HG02678 (cell line): ENCODE data around the gene ARHGEF19.
"Not testable (repeated sequence)": the region's sequence is repeated elsewhere in the genome, so short reads cannot be mapped to it uniquely, and the experiment has no call there.

Experiments used
- ATAC-seq: cut with Tn5 transposase; IDR thresholded peaks from one replicate; pipeline ENCODE4 v1.9.1; 2021; ENCODE audit warnings: mild to moderate bottlenecking, moderate library complexity; ENCODE audit not compliant: unreplicated experiment

The ARHGEF19 gene

GRCh38 chr1:16205891-16206546 lies 6.4 kb downstream of the ARHGEF19 start:
- no peak for ATAC-seq

GRCh38 chr1:16205334-16205671 lies 7.1 kb downstream of the ARHGEF19 start:
- no peak for ATAC-seq

- ATAC-seq: no peak
These were observed 7.7 kb downstream of the ARHGEF19 start for GRCh38 chr1:16204634-16205333.

- ATAC-seq: no peak
These were observed 8.2 kb downstream of the ARHGEF19 start for GRCh38 chr1:16204216-16204615.

GRCh38 chr1:16203550-16203949 lies 8.9 kb downstream of the ARHGEF19 start:
- ATAC-seq: no peak

- no peak for ATAC-seq
These were observed 9.9 kb downstream of the ARHGEF19 start for GRCh38 chr1:16202281-16203210.

GRCh38 chr1:16199700-16200099 lies 12.8 kb downstream of the ARHGEF19 start:
- no peak for ATAC-seq

- ATAC-seq: no peak
These were observed 13.3 kb downstream of the ARHGEF19 start for GRCh38 chr1:16199157-16199501.

GRCh38 chr1:16198444-16199156 lies 13.9 kb downstream of the ARHGEF19 start:
- ATAC-seq: no peak

GRCh38 chr1:16196874-16197273 lies 15.6 kb downstream of the ARHGEF19 start:
- ATAC-seq: no peak

- ATAC-seq: not testable (repeated sequence)
These were observed 16.3 kb downstream of the ARHGEF19 start for GRCh38 chr1:16196139-16196538.

- no peak for ATAC-seq
These were observed 16.9 kb downstream of the ARHGEF19 start for GRCh38 chr1:16195518-16195905.

GRCh38 chr1:16191916-16192546 lies 20.4 kb downstream of the ARHGEF19 start:
- no peak for ATAC-seq

GRCh38 chr1:16191309-16191708 lies 21.1 kb downstream of the ARHGEF19 start:
- ATAC-seq: no peak

- no peak for ATAC-seq
These were observed 22.4 kb downstream of the ARHGEF19 start for GRCh38 chr1:16189921-16190621.

- no peak for ATAC-seq
These were observed 23.4 kb downstream of the ARHGEF19 start for GRCh38 chr1:16189003-16189402.

GRCh38 chr1:16187748-16188401 lies 24.6 kb downstream of the ARHGEF19 start:
- ATAC-seq: no peak

- ATAC-seq: no peak
These were observed 25.7 kb downstream of the ARHGEF19 start for GRCh38 chr1:16186655-16187235.
